GM12891 (cell line): ENCODE measurements around the gene MPPED2.

ENCODE experiments used
- PAX5 ChIP-seq: IDR thresholded peaks from 2 replicates; pipeline ENCODE4 v1.6.1; 2011; ENCODE audit warnings: low read length, moderate library complexity, mild to moderate bottlenecking; ENCODE audit not compliant: insufficient read depth, severe bottlenecking
- POLR2A ChIP-seq: IDR thresholded peaks from 2 replicates; pipeline ENCODE4 v1.6.1; 2011; ENCODE audit warnings: low read depth, low read length, control low read depth
- POLR2AphosphoS5 ChIP-seq: IDR thresholded peaks from 2 replicates; pipeline ENCODE4 v1.6.1; 2011; ENCODE audit warnings: low read depth, low read length, control low read depth
- POU2F2 ChIP-seq: IDR thresholded peaks from 2 replicates; pipeline ENCODE4 v1.6.1; 2011; ENCODE audit warnings: low read depth, mild to moderate bottlenecking, control low read depth, low read length, moderate library complexity
- SPI1 ChIP-seq: IDR thresholded peaks from 2 replicates; pipeline ENCODE4 v1.6.1; 2011; ENCODE audit warnings: low read depth, low read length, control low read depth
- TAF1 ChIP-seq: IDR thresholded peaks from 2 replicates; pipeline ENCODE4 v1.6.1; 2011; ENCODE audit warnings: low read depth, low read length, control low read depth

DNA sequence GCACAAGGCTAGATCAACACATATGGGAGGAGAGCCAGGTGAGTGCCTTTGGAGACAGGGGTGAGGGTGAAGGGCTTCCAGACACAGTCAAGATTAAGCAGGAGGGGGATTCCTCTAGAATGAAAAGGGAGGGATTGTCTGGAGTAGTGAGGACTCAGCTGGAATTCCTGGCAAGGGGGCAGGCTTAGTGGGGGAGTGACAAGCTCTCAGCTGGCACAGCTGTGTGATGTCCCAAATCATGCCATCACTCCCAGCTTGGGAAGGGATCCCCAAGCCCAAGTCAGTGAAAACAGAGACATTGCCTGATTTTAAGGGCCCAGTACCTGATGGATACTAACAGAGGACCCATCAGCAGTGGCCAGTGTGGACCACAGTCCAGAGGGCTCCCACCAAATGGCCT, 119.0 kb downstream of the MPPED2 start:
- TF ChIP-seq POLR2AphosphoS5 = no peak
- no peak for TF ChIP-seq POLR2A
- no peak for TF ChIP-seq TAF1
- TF ChIP-seq POU2F2 = no peak
- no peak for TF ChIP-seq SPI1
- TF ChIP-seq PAX5 = no peak
